Panc1 (cell line): ENCODE measurements around the gene RANBP17. TPM values are rescaled to one million over a fixed set of nuclear protein-coding genes. Genes with fewer than 3 reads are reported as not detected.

Experiments used
- ATAC-seq: fragments of 200-7000 bp; cut with Tn5 transposase; 2 replicates; pipeline ENCODE4 v1.9.1; 2020; ENCODE audit warnings: mild to moderate bottlenecking, moderate library complexity
- BruUV-seq: library from RNA; stranded (reverse); fragments of 400-500 nt; replicated peaks from 2 replicates; lab custom pipeline; 2021; lab: Mats Ljungman, UMichigan
- CTCF ChIA-PET: fragments of 300-600 bp; sonication (Branson Sonifier 250); formaldehyde crosslinking; loops from one replicate; lab custom pipeline; 2022; ENCODE audit warnings: antibody characterized with exemption; lab: Charles Lee
- POLR2A ChIA-PET: fragments of 300-600 bp; sonication (Branson Sonifier 250); formaldehyde crosslinking; loops from one replicate; lab custom pipeline; 2022; ENCODE audit warnings: antibody characterized with exemption; lab: Charles Lee
- DNase-seq: peaks from one replicate; pipeline ENCODE4 v3.0.0-alpha.2; 2010; ENCODE audit warnings: low read depth, low spot score
- H3K27ac ChIP-seq: 2 replicates; pipeline ENCODE4 v1.5.1; 2011; ENCODE audit warnings: mild to moderate bottlenecking, low read length, inconsistent platforms
- H3K27me3 ChIP-seq: fragments of 200-500 bp; sonication (Bioruptor generic); 2 replicates; pipeline ENCODE4 v1.6.0; 2014; ENCODE audit warnings: low read length, inconsistent platforms; ENCODE audit not compliant: control insufficient read depth, insufficient read depth
- H3K36me3 ChIP-seq: fragments of 200-500 bp; sonication (Bioruptor generic); 2 replicates; pipeline ENCODE4 v1.5.1; 2014; ENCODE audit warnings: inconsistent platforms, mild to moderate bottlenecking, low read length, moderate library complexity; ENCODE audit not compliant: control insufficient read depth, insufficient read depth
- H3K4me1 ChIP-seq: 2 replicates; pipeline ENCODE4 v1.5.1; 2011; ENCODE audit warnings: inconsistent platforms, mild to moderate bottlenecking, low read length, moderate library complexity; ENCODE audit not compliant: control insufficient read depth, insufficient read depth
- H3K4me3 ChIP-seq, 2 experiments: 2 replicates each; pipeline ENCODE4 v1.5.1; 2011 to 2012; ENCODE audit warnings: low read depth in 2 of 2, low read length in 2 of 2, mild to moderate bottlenecking in 2 of 2, inconsistent platforms in 1 of 2, moderate library complexity in 1 of 2
- H3K9me3 ChIP-seq: fragments of 200-500 bp; sonication (Bioruptor generic); 2 replicates; pipeline ENCODE4 v1.5.1; 2014; ENCODE audit warnings: low read depth, mild to moderate bottlenecking, inconsistent platforms, low read length, moderate library complexity; ENCODE audit not compliant: control insufficient read depth, insufficient read depth
- POLR2AphosphoS5 ChIP-seq: IDR thresholded peaks from 2 replicates; pipeline ENCODE4 v1.6.1; 2012; ENCODE audit warnings: mild to moderate bottlenecking, low read depth, low read length, moderate library complexity
- SIN3A ChIP-seq: IDR thresholded peaks from 2 replicates; pipeline ENCODE4 v1.6.1; 2012; ENCODE audit warnings: low read depth, mild to moderate bottlenecking, low read length, moderate library complexity, borderline replicate concordance; ENCODE audit not compliant: insufficient read depth
- TCF7L2 ChIP-seq: IDR thresholded peaks from 2 replicates; pipeline ENCODE4 v1.6.1; 2011; ENCODE audit warnings: mild to moderate bottlenecking, low read depth, low read length, inconsistent platforms
- in situ Hi-C: cut with HindIII; loops from 2 replicates; pipeline ENCODE4 v1.10.0; 2016; ENCODE audit warnings: low sequenced_read_pairs, low pct_unique_long_range_greater_than_20kb
- intact Hi-C: fragments of 100-400 bp; cut with micrococcal nuclease; formaldehyde crosslinking; loops from one replicate; pipeline ENCODE4 v1.10.0; 2022; ENCODE audit not compliant: unreplicated experiment
- total RNA-seq: library from RNA; stranded (reverse); gene quantifications from one replicate; pipeline ENCODE4 v1.2.1, GENCODE V29; 2021; ENCODE audit not compliant: unreplicated experiment
- TF ChIP-seq, protein P1 (sequence below), 2 experiments: IDR thresholded peaks; 2 replicates each; pipeline ENCODE4 v1.6.1; 2011 to 2012; ENCODE audit warnings: low read depth in 2 of 2, control low read depth in 1 of 2, low read length in 1 of 2, mild to moderate bottlenecking in 1 of 2, moderate library complexity in 1 of 2; ENCODE audit not compliant: insufficient read depth in 1 of 2
- TF ChIP-seq, protein P2 (sequence below): fragments of 450-650 bp; IDR thresholded peaks from 2 replicates; pipeline ENCODE4 v1.5.1; 2017; ENCODE audit warnings: mild to moderate bottlenecking

RANBP17 gene
- total RNA-seq, 1 experiment from 2014 or later = not detected

DNA sequence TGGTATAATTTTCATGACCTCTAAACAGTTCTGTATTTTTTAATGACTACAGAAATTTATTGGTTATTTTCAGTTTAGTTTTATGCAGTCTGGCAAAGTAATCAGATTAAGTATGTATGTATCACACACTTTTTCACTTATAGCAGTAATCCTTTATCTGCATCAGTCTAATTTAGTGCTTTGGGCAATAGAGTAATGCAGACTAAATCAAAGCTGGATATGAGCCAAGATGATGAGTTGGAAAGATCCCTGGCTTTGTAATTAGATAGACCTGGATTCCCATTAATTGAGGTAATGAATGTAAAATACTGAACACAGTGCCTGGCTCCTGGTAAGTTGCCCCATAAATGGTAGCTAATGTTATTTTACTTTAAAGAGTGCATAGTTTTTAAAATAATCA is 231.8 kb downstream of the RANBP17 start:
- in situ Hi-C loops = no loop called here
- Histone ChIP-seq H3K27ac (no peak overlapping the region), H3K36me3 (no peaks in the 10 kb centered on the region), H3K4me1 (no peaks in the 10 kb centered on the region), H3K9me3 (no peaks in the 10 kb centered on the region), H3K4me3 (no peak overlapping the region), H3K27me3 (no peaks in the 10 kb centered on the region)
- ATAC-seq (no peak), DNase-seq (no peak)
- intact Hi-C loops = no loop called here
- POLR2A ChIA-PET = no interaction called here
- TF ChIP-seq POLR2AphosphoS5 (no peak), SIN3A (no peak), TCF7L2 (no peak)
- TF ChIP-seq, protein P1, sequence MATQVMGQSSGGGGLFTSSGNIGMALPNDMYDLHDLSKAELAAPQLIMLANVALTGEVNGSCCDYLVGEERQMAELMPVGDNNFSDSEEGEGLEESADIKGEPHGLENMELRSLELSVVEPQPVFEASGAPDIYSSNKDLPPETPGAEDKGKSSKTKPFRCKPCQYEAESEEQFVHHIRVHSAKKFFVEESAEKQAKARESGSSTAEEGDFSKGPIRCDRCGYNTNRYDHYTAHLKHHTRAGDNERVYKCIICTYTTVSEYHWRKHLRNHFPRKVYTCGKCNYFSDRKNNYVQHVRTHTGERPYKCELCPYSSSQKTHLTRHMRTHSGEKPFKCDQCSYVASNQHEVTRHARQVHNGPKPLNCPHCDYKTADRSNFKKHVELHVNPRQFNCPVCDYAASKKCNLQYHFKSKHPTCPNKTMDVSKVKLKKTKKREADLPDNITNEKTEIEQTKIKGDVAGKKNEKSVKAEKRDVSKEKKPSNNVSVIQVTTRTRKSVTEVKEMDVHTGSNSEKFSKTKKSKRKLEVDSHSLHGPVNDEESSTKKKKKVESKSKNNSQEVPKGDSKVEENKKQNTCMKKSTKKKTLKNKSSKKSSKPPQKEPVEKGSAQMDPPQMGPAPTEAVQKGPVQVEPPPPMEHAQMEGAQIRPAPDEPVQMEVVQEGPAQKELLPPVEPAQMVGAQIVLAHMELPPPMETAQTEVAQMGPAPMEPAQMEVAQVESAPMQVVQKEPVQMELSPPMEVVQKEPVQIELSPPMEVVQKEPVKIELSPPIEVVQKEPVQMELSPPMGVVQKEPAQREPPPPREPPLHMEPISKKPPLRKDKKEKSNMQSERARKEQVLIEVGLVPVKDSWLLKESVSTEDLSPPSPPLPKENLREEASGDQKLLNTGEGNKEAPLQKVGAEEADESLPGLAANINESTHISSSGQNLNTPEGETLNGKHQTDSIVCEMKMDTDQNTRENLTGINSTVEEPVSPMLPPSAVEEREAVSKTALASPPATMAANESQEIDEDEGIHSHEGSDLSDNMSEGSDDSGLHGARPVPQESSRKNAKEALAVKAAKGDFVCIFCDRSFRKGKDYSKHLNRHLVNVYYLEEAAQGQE (IDR thresholded peaks at IDR 0.05; ENCODE audit: insufficient read depth in 1 of 2, low read depth in 2 of 2, low read length in 1 of 2) = no peak
- TF ChIP-seq, protein P2, sequence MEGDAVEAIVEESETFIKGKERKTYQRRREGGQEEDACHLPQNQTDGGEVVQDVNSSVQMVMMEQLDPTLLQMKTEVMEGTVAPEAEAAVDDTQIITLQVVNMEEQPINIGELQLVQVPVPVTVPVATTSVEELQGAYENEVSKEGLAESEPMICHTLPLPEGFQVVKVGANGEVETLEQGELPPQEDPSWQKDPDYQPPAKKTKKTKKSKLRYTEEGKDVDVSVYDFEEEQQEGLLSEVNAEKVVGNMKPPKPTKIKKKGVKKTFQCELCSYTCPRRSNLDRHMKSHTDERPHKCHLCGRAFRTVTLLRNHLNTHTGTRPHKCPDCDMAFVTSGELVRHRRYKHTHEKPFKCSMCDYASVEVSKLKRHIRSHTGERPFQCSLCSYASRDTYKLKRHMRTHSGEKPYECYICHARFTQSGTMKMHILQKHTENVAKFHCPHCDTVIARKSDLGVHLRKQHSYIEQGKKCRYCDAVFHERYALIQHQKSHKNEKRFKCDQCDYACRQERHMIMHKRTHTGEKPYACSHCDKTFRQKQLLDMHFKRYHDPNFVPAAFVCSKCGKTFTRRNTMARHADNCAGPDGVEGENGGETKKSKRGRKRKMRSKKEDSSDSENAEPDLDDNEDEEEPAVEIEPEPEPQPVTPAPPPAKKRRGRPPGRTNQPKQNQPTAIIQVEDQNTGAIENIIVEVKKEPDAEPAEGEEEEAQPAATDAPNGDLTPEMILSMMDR = no peak
- no TSS peak for BruUV-seq
- CTCF ChIA-PET = no interaction called here

- intact Hi-C loops (no loop called here), in situ Hi-C loops (no loop called here)
- Histone ChIP-seq H3K9me3 (no peaks in the 10 kb centered on the region), H3K4me3 (no peak overlapping the region), H3K4me1 (no peaks in the 10 kb centered on the region), H3K36me3 (no peaks in the 10 kb centered on the region), H3K27ac (no peak overlapping the region), H3K27me3 (no peaks in the 10 kb centered on the region)
- ATAC-seq (no peak), DNase-seq (no peak)
- no peak for TF ChIP-seq SIN3A
- TF ChIP-seq, protein P2 = no peak
- no TSS peak for BruUV-seq
- POLR2A ChIA-PET = no interaction called here
- CTCF ChIA-PET = no interaction called here
Observed at GRCh38 chr5:171094356-171094755, 232.5 kb downstream of the RANBP17 start.
